GM19035 (cell line): ENCODE data around the gene CLEC18A.
"Not testable (repeated sequence)": the region's sequence is repeated elsewhere in the genome, so short reads cannot be mapped to it uniquely, and the experiment has no call there.

ENCODE experiments used
- ATAC-seq: cut with Tn5 transposase; IDR thresholded peaks from one replicate; pipeline ENCODE4 v1.9.1; 2021; ENCODE audit not compliant: unreplicated experiment

CLEC18A gene

DNA sequence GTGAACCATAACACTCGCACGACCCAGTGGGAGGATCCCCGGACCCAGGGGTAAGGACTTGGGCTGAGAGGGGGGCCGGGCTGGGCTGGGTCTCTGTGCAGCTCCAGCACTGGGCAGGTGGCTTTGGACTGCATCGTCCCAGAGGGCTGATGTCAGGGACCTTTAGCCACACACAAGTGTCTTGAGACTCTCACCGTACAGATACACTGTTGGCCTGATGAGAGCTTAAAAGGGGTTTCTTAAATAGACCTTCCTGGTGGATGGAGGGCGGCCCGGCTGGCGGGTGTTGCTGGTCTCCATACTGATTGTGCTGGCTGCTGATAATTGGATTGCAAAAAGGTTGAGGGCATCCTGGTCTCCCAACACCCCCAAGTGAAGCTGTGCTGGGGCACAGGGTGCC lies 21.7 kb upstream of the CLEC18A start:
- ATAC-seq, result no peak

DNA sequence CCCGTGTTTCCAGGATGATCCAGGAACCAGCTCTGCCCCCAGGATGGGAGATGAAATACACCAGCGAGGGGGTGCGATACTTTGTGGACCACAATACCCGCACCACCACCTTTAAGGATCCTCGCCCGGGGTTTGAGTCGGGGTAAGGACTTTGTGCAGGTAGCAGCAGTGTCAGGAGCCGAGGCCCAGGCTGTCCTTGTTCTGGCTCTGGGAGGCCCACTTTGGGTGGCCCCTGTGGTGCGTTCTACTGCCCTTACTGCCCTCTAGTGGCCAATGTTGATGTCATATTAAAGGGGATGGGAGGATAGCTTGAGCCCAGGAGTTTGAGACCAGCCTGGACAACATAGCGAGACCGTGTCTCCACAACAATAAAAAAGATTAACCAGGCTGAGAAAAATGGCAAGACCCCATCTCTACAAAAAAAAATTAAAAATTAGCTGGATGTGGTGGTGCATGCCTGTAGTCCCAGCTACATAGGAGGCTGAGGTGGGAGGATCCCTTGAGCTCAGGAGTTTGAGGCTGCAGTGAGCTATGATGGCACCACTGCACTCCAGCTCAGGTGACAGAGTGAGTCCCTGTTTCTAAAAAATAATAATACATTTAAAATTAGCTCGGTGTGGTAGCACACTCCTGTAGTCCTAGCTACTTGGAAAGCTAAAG lies 20.9 kb upstream of the CLEC18A start:
- no peak for ATAC-seq

DNA sequence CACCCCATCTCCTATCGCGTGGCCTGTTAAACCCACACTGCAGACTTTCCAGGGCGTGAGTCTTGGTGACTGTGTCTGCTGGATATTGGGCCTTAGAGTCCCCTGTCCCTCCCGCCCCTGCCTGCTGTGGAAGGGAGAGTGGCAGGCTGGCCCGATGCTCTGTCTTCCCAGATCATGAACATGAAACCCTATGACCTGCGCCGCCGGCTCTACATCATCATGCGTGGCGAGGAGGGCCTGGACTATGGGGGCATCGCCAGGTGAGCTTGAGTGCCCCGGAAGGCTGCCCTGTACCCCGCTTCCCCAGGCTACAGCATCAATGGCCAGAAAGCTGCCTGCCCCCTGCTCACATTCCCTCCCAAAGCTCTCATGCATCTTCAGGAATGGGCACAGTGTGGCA lies 19.5 kb upstream of the CLEC18A start:
- no peak for ATAC-seq

GRCh38 chr16:69932228-69932627 lies 18.9 kb upstream of the CLEC18A start:
- ATAC-seq, result no peak

DNA sequence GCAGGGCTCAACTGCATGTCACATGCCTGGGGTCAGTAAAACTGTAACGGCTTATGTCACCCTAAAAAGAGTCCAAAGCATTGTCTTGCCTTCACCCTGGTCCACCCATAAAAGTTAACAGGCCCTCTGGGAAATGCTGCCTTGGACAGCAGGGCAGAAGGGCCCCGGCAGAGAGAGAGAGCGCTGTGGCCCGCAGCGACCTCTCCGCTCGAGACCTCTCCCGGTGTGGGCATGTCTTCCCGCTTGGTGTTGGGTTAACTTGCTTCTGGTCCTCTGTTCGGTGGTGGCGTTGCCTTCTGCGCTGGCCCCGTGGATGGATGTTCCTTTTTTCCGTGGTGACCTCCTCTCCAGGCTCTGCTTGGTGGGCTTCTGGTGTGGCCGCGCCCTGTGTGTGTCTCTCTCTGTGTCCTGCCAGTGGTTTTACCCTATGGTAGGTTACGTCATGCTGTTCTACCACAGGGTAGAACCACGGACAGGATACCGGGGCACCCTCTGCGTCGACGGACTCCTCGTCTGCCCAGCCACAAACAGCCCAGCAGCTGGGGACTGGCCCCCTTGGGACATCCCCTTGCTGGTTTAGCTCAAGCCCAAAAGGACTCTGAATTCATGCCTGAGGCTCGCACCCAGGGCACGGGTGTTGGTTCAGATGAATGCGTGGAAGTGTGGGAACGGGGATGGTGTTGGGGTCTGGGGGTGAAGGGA lies 18.3 kb upstream of the CLEC18A start:
- ATAC-seq, result no peak

DNA sequence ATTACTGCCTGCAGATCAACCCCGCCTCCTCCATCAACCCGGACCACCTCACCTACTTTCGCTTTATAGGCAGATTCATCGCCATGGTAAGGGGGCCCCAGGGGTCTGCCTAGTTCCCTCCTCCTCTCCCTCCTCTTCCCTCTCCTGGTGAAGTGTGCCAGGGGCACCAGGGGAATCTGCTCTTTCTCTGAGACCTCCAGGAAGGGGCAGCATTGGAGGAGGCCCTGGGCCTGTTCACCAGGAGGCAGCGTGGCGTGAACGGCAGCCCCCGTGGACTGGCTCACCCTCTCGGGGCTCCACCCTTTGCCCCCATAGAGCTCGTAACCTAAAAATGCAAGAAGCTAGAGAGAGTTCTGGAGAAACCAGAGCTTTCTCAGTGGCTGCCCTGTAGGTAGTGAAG lies 17.1 kb upstream of the CLEC18A start:
- ATAC-seq, result no peak

GRCh38 chr16:69934751-69935150 lies 16.4 kb upstream of the CLEC18A start:
- ATAC-seq, result no peak

- ATAC-seq, result no peak
These were observed 15.8 kb upstream of the CLEC18A start for GRCh38 chr16:69935278-69935711.

GRCh38 chr16:69935740-69936139 lies 15.4 kb upstream of the CLEC18A start:
- ATAC-seq, result no peak

- no peak for ATAC-seq
These were observed 14.9 kb upstream of the CLEC18A start for GRCh38 chr16:69936252-69936651.

- ATAC-seq, result no peak
These were observed 14.4 kb upstream of the CLEC18A start for GRCh38 chr16:69936751-69937211.

GRCh38 chr16:69937465-69937951 lies 13.6 kb upstream of the CLEC18A start:
- no peak for ATAC-seq

DNA sequence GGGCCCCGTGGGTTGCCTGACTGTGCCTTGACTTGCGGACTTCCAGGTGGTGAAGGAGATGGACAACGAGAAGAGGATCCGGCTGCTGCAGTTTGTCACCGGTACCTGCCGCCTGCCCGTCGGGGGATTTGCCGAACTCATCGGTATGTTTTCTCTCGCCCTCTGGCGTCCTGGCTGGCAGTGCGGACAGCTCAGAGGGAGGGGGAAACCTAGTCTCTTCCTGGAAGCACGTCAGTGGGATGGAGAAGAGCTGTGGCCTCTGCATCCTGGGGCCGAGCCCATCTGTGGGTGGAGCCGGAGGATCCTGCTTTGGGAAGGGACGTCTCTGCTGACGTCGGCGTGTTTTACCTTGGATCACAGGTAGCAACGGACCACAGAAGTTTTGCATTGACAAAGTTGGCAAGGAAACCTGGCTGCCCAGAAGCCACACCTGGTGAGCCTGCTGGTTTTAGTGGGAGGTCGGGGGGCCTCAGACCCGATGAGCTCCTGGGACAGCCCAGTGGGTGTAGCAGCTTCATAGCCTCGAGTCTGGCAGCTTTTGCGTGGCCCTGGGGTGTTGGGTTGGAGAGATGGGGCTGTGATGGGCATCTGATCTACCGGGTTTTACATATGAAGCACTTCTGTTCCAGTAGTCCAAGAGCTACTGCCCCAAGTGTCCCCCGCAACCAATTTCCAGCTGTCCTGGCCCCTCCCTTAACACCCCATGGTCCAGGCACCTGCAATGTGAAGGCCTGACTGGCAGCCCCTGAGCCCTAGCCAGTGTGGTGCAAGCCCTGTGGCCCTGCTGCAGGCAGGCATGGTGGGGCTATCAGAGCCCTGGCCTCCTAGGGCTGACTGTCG lies 11.9 kb upstream of the CLEC18A start:
- no peak for ATAC-seq

DNA sequence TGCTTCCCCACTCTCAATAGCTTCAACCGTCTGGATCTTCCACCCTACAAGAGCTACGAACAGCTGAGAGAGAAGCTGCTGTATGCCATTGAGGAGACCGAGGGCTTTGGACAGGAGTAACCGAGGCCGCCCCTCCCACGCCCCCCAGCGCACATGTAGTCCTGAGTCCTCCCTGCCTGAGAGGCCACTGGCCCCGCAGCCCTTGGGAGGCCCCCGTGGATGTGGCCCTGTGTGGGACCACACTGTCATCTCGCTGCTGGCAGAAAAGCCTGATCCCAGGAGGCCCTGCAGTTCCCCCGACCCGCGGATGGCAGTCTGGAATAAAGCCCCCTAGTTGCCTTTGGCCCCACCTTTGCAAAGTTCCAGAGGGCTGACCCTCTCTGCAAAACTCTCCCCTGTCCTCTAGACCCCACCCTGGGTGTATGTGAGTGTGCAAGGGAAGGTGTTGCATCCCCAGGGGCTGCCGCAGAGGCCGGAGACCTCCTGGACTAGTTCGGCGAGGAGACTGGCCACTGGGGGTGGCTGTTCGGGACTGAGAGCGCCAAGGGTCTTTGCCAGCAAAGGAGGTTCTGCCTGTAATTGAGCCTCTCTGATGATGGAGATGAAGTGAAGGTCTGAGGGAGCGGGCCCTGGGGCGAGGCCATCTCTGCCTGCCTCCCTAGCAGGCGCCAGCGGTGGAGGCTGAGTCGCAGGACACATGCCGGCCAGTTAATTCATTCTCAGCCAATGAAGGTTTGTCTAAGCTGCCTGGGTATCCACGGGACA lies 11.1 kb upstream of the CLEC18A start:
- ATAC-seq, result no peak

DNA sequence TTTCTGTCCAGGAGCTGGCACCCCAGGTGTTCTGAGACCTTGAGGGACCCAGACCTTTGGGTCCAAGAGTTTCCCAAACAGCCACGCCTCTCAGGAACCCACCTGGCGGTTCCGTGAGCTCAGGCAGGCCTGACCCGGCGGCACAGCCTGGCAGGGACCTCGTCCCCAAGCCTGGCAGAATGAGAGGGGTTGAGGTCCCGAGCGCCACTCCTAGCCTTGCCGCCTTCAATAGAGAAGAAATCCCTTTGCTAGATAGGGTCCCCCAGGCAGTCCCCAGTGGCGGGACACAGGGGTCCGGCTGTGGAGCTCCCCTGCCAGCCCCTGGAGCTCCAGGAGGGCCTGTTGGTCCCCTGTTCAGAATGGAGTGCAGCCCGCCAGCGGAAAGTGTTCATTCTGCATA lies 10.5 kb upstream of the CLEC18A start:
- ATAC-seq, result no peak

DNA sequence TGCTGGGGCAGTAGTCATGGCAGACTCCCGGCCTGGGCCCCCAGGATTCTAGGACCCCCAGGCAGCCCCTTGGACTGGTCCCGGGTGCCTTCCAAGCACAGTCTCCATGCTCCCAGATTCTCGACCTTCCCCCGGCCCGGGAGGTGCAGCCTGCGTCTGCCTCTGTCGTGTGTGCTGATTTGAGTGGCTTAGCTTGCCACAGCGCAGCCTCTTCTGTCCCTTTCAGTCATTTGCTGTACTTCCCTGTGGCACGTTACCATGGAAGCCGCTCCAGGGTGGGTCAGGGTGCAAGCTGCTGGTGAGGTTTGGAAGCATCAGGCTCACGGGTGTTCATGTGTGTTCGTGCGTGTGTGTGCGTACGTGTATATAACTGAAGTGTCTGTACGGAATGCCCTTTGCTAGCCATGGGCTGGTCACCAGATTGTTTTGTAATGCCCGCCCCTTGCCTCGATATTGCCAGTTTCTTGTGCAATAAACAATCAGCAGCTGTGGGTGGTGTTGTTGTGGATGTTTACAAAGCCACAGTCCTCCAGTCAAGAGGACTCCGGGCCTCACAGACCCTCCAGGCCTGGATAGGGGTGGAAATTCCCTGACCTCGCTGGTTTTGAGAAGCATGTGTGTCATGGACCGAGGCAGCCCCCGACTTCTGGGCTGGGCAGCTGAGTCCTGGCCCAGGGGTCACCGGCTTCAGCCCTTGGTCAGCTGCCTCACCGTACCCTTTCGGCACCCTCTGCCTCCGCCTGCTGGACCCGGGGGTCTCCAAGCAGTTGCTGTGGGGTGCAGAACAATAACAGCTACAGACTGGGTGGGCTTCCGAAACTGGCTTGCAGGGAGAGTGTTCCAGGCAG lies 9.7 kb upstream of the CLEC18A start:
- ATAC-seq, result no peak

- ATAC-seq, result no peak
These were observed 9.0 kb upstream of the CLEC18A start for GRCh38 chr16:69942099-69942491.

GRCh38 chr16:69942627-69943170 lies 8.4 kb upstream of the CLEC18A start:
- ATAC-seq, result no peak

GRCh38 chr16:69943241-69944036 lies 7.7 kb upstream of the CLEC18A start:
- not testable (repeated sequence) for ATAC-seq
